HEK293 (cell line): Measurements from ENCODE around the gene RHPN2.
A peak's percentile ranks its signal among the peaks of the same experiment; 100 is the strongest.

Experiments used
- BCL11A ChIP-seq: fragments of 450-650 bp; formaldehyde crosslinking; IDR thresholded peaks from 2 replicates; pipeline ENCODE4 v1.5.1; 2016; ENCODE audit warnings: low read depth, missing biosample characterization, missing genetic modification characterization
- GLIS2 ChIP-seq: fragments of 450-650 bp; formaldehyde crosslinking; IDR thresholded peaks from 2 replicates; pipeline ENCODE4 v1.5.1; 2016; ENCODE audit warnings: missing biosample characterization, missing genetic modification characterization
- KLF1 ChIP-seq: fragments of 450-650 bp; formaldehyde crosslinking; IDR thresholded peaks from 2 replicates; pipeline ENCODE4 v1.5.1; 2016; ENCODE audit warnings: missing biosample characterization, missing genetic modification characterization
- MZF1 ChIP-seq: fragments of 450-650 bp; formaldehyde crosslinking; IDR thresholded peaks from 2 replicates; pipeline ENCODE4 v1.5.1; 2017; ENCODE audit warnings: missing biosample characterization, missing genetic modification characterization, borderline replicate concordance
- OSR2 ChIP-seq: fragments of 450-650 bp; formaldehyde crosslinking; IDR thresholded peaks from 2 replicates; pipeline ENCODE4 v1.5.1; 2016; ENCODE audit warnings: missing biosample characterization, missing genetic modification characterization
- PATZ1 ChIP-seq: fragments of 450-650 bp; formaldehyde crosslinking; IDR thresholded peaks from 2 replicates; pipeline ENCODE4 v1.5.1; 2016; ENCODE audit warnings: missing biosample characterization, missing genetic modification characterization
- PRDM4 ChIP-seq: fragments of 450-650 bp; formaldehyde crosslinking; IDR thresholded peaks from 2 replicates; pipeline ENCODE4 v1.5.1; 2017; ENCODE audit warnings: missing biosample characterization, missing genetic modification characterization
- REST ChIP-seq: fragments of 450-650 bp; formaldehyde crosslinking; IDR thresholded peaks from 2 replicates; pipeline ENCODE4 v1.5.1; 2016; ENCODE audit warnings: missing biosample characterization, missing genetic modification characterization
- SP3 ChIP-seq: fragments of 450-650 bp; formaldehyde crosslinking; IDR thresholded peaks from 2 replicates; pipeline ENCODE4 v1.5.1; 2016; ENCODE audit warnings: missing biosample characterization, missing genetic modification characterization
- SP7 ChIP-seq: fragments of 450-650 bp; formaldehyde crosslinking; IDR thresholded peaks from 2 replicates; pipeline ENCODE4 v1.5.1; 2016; ENCODE audit warnings: missing biosample characterization, missing genetic modification characterization
- TRIM28 ChIP-seq: IDR thresholded peaks from 2 replicates; pipeline ENCODE4 v1.6.1; 2011; ENCODE audit warnings: low read length, control low read depth, borderline replicate concordance
- ZBTB8A ChIP-seq: fragments of 450-650 bp; formaldehyde crosslinking; IDR thresholded peaks from 2 replicates; pipeline ENCODE4 v1.5.1; 2016; ENCODE audit warnings: missing biosample characterization, missing genetic modification characterization
- ZFHX2 ChIP-seq: fragments of 450-650 bp; formaldehyde crosslinking; conservative IDR thresholded peaks from 2 replicates; pipeline ENCODE4 v1.5.1; 2016; ENCODE audit warnings: missing biosample characterization, missing genetic modification characterization
- ZFP69B ChIP-seq: fragments of 450-650 bp; formaldehyde crosslinking; IDR thresholded peaks from 2 replicates; pipeline ENCODE4 v1.5.1; 2016; ENCODE audit warnings: missing biosample characterization, missing genetic modification characterization
- ZNF133 ChIP-seq: fragments of 450-650 bp; formaldehyde crosslinking; IDR thresholded peaks from 2 replicates; pipeline ENCODE4 v1.5.1; 2016; ENCODE audit warnings: missing biosample characterization, missing genetic modification characterization
- ZNF157 ChIP-seq: fragments of 450-650 bp; formaldehyde crosslinking; IDR thresholded peaks from 2 replicates; pipeline ENCODE4 v1.5.1; 2016; ENCODE audit warnings: missing biosample characterization, missing genetic modification characterization
- ZNF2 ChIP-seq: fragments of 450-650 bp; formaldehyde crosslinking; IDR thresholded peaks from 2 replicates; pipeline ENCODE4 v1.5.1; 2016; ENCODE audit warnings: missing biosample characterization, missing genetic modification characterization
- ZNF211 ChIP-seq: fragments of 450-650 bp; formaldehyde crosslinking; IDR thresholded peaks from 2 replicates; pipeline ENCODE4 v1.5.1; 2016; ENCODE audit warnings: low read depth, missing biosample characterization, missing genetic modification characterization
- ZNF26 ChIP-seq: fragments of 450-650 bp; formaldehyde crosslinking; IDR thresholded peaks from 2 replicates; pipeline ENCODE4 v1.5.1; 2016; ENCODE audit warnings: missing biosample characterization, missing genetic modification characterization
- ZNF292 ChIP-seq: fragments of 450-650 bp; formaldehyde crosslinking; IDR thresholded peaks from 2 replicates; pipeline ENCODE4 v1.5.1; 2016; ENCODE audit warnings: low read depth, missing biosample characterization, missing genetic modification characterization, borderline replicate concordance
- ZNF416 ChIP-seq: fragments of 450-650 bp; formaldehyde crosslinking; IDR thresholded peaks from 2 replicates; pipeline ENCODE4 v1.5.1; 2016; ENCODE audit warnings: missing biosample characterization, missing genetic modification characterization
- ZNF501 ChIP-seq: fragments of 450-650 bp; formaldehyde crosslinking; IDR thresholded peaks from 2 replicates; pipeline ENCODE4 v1.5.1; 2016; ENCODE audit warnings: missing biosample characterization, missing genetic modification characterization
- ZNF529 ChIP-seq: fragments of 450-650 bp; formaldehyde crosslinking; IDR thresholded peaks from 2 replicates; pipeline ENCODE4 v1.5.1; 2017; ENCODE audit warnings: missing genetic modification characterization, missing biosample characterization; ENCODE audit not compliant: insufficient replicate concordance
- ZNF544 ChIP-seq: fragments of 450-650 bp; formaldehyde crosslinking; IDR thresholded peaks from 2 replicates; pipeline ENCODE4 v1.5.0; 2017; ENCODE audit warnings: missing biosample characterization, missing genetic modification characterization
- ZNF580 ChIP-seq: fragments of 450-650 bp; formaldehyde crosslinking; IDR thresholded peaks from 2 replicates; pipeline ENCODE4 v1.5.1; 2016; ENCODE audit warnings: missing biosample characterization, missing genetic modification characterization
- ZNF747 ChIP-seq: fragments of 450-650 bp; formaldehyde crosslinking; IDR thresholded peaks from 2 replicates; pipeline ENCODE4 v1.5.1; 2016; ENCODE audit warnings: missing biosample characterization, missing genetic modification characterization
- ZNF785 ChIP-seq: fragments of 450-650 bp; formaldehyde crosslinking; IDR thresholded peaks from 2 replicates; pipeline ENCODE4 v1.5.1; 2016; ENCODE audit warnings: missing biosample characterization, missing genetic modification characterization
- ZSCAN18 ChIP-seq: fragments of 450-650 bp; formaldehyde crosslinking; IDR thresholded peaks from 2 replicates; pipeline ENCODE4 v1.5.1; 2016; ENCODE audit warnings: missing biosample characterization, missing genetic modification characterization

The RHPN2 gene

GRCh38 chr19:33080761-33081681, 16.3 kb upstream of the RHPN2 start, which contains the start of gene GPATCH1 (continued):
- TF ChIP-seq ZNF292 (tag by site-specific recombination): no peak
- peak; percentile 60; the same call in 1 of the 2 replicates for TF ChIP-seq ZSCAN18
- TF ChIP-seq ZFP69B (tag by site-specific recombination): peak; percentile 92
- peak; percentile 88; the same call in 1 of the 2 replicates for TF ChIP-seq ZNF785 (tag by site-specific recombination)
- TF ChIP-seq TRIM28: peak; percentile 62; the same call in 1 of the 2 replicates
- TF ChIP-seq REST: peak; percentile 78
- TF ChIP-seq ZNF211 (tag by site-specific recombination): no peak
- peak; percentile 89 for TF ChIP-seq ZFHX2 (tag by site-specific recombination)
- no peak for TF ChIP-seq ZNF26 (tag by site-specific recombination)
- 0 out of 2 replicates have a peak, but pooled peaks have one; percentile 55 for TF ChIP-seq PRDM4 (tag by site-specific recombination)
- no peak; the same call in 1 of the 2 replicates for TF ChIP-seq BCL11A (tag by site-specific recombination)
- peak; percentile 16; the same call in 1 of the 2 replicates for TF ChIP-seq ZNF157 (tag by site-specific recombination)
- peak; percentile 55 for TF ChIP-seq OSR2
- TF ChIP-seq ZNF747 (tag by site-specific recombination): no peak
- peak; percentile 84 for TF ChIP-seq GLIS2 (tag by site-specific recombination)
- TF ChIP-seq PATZ1 (tag by site-specific recombination): peak; percentile 97
- no peak for TF ChIP-seq MZF1 (tag by site-specific recombination)
- peak; percentile 7; the same call in 1 of the 2 replicates for TF ChIP-seq ZNF133 (tag by site-specific recombination)
- 0 out of 2 replicates have a peak, but pooled peaks have one; percentile 24 for TF ChIP-seq ZNF416
- TF ChIP-seq ZNF580 (tag by site-specific recombination): peak; percentile 78
- TF ChIP-seq ZNF2 (tag by site-specific recombination): peak; percentile 95
- TF ChIP-seq ZNF529 (tag by site-specific recombination): no peak
- TF ChIP-seq KLF1: peak; percentile 81
- peak; percentile 90 for TF ChIP-seq ZBTB8A (tag by site-specific recombination)
- peak; percentile 99 for TF ChIP-seq ZNF501 (tag by site-specific recombination)
- TF ChIP-seq ZNF544 (tag by site-specific recombination): no peak
- TF ChIP-seq SP7 (tag by site-specific recombination): peak; percentile 97
- TF ChIP-seq SP3 (tag by site-specific recombination): peak; percentile 99
